HepG2 (cell line): ENCODE measurements around the gene EPHX1. TPM values are rescaled to one million over a fixed set of nuclear protein-coding genes. Genes with fewer than 3 reads are reported as not detected.

Experiments
- ATAC-seq: fragments of 200-7000 bp; cut with Tn5 transposase; 3 replicates; pipeline ENCODE4 v1.9.1; 2020; ENCODE audit warnings: mild to moderate bottlenecking, moderate library complexity
- BruUV-seq: library from RNA; stranded (reverse); fragments of 400-500 nt; replicated peaks from 2 replicates; lab custom pipeline; 2021; lab: Mats Ljungman, UMichigan
- CTCF ChIA-PET: fragments of 300-600 bp; formaldehyde crosslinking; extraction: SDS; loops from one replicate; lab custom pipeline; 2021; ENCODE audit warnings: low total read pairs, inconsistent platforms, low intra/inter-chr PET ratio; lab: Yijun Ruan, JAX
- POLR2A ChIA-PET: fragments of 350-600 bp; sonication (Branson Sonifier 250); formaldehyde crosslinking; loops from one replicate; lab custom pipeline; 2020; ENCODE audit warnings: antibody characterized with exemption, inconsistent platforms; lab: Yijun Ruan, JAX
- DNase-seq: peaks from one replicate; pipeline ENCODE4 v3.0.0-alpha.2; 2015; ENCODE audit warnings: low spot score
- FAIRE-seq: peaks from 3 replicates; lab custom pipeline; 2011; peaks lifted over from hg19 to GRCh38; lab: Jason Lieb, UNC
- H2AFZ ChIP-seq: one replicate; pipeline ENCODE4 v1.6.1; 2011; ENCODE audit warnings: low read length, inconsistent platforms
- H3K27ac ChIP-seq: fragments of 300-600 bp; 3 replicates; pipeline ENCODE4 v1.8.0; 2011; ENCODE audit warnings: mixed run types, mild to moderate bottlenecking, mixed read lengths, low read length, inconsistent platforms; ENCODE audit not compliant: insufficient read depth; ENCODE audit errors: extremely low read length
- H3K27me3 ChIP-seq, 2 experiments: fragments of 200-600 bp in 1 of 2; 2 replicates in 1 of 2; 3 replicates in 1 of 2; pipeline versions ENCODE4 v1.6.0 to v1.8.0; 2011; ENCODE audit warnings: low read length in 2 of 2, mild to moderate bottlenecking in 2 of 2, moderate library complexity in 2 of 2, inconsistent platforms in 1 of 2; ENCODE audit not compliant: insufficient read depth in 2 of 2, control insufficient read depth in 1 of 2
- H3K36me3 ChIP-seq, 2 experiments: fragments of 200-600 bp in 1 of 2; replicated peaks in 1 of 2; 2 replicates in 1 of 2; 3 replicates in 1 of 2; pipeline versions ENCODE4 v1.5.1 to v1.8.0; 2011; ENCODE audit warnings: low read length in 2 of 2, inconsistent platforms in 1 of 2; ENCODE audit not compliant: insufficient read depth in 2 of 2, control insufficient read depth in 1 of 2
- H3K4me1 ChIP-seq: 2 replicates; pipeline ENCODE4 v1.5.1; 2012; ENCODE audit warnings: low read length, inconsistent platforms; ENCODE audit not compliant: insufficient read depth
- H3K4me2 ChIP-seq: 2 replicates; pipeline ENCODE4 v1.6.0; 2011; ENCODE audit warnings: low read depth, low read length, inconsistent platforms
- H3K4me3 ChIP-seq, 3 experiments: fragments of 200-600 bp in 1 of 3; sonication (generic), shearing (Covaris generic) in 1 of 3; replicated peaks in 1 of 3; 2 replicates each; pipeline ENCODE4 v1.5.1; 2011 to 2016; ENCODE audit warnings: low read length in 3 of 3, inconsistent platforms in 2 of 3, low read depth in 2 of 3, mild to moderate bottlenecking in 2 of 3, control low read depth in 1 of 3, mixed read lengths in 1 of 3; ENCODE audit not compliant: insufficient read depth in 1 of 3
- H3K79me2 ChIP-seq: one replicate; pipeline ENCODE4 v1.6.1; 2011; ENCODE audit warnings: low read length, inconsistent platforms; ENCODE audit not compliant: insufficient read depth
- H3K9ac ChIP-seq: 2 replicates; pipeline ENCODE4 v1.6.0; 2011; ENCODE audit warnings: mild to moderate bottlenecking, low read depth, low read length, inconsistent platforms; ENCODE audit not compliant: insufficient read depth
- H3K9me3 ChIP-seq: 2 replicates; pipeline ENCODE4 v1.5.1; 2012; ENCODE audit warnings: mild to moderate bottlenecking, low read length
- H4K20me1 ChIP-seq: 2 replicates; pipeline ENCODE4 v1.6.0; 2011; ENCODE audit warnings: inconsistent platforms, mild to moderate bottlenecking, low read length, moderate library complexity; ENCODE audit not compliant: insufficient read depth
- BHLHE40 ChIP-seq: IDR thresholded peaks from 2 replicates; pipeline ENCODE4 v1.6.1; 2011; ENCODE audit warnings: low read length, improper control_type of control experiment
- HNF1A ChIP-seq, 2 experiments: sonication (generic) in 1 of 2; formaldehyde crosslinking in 1 of 2; IDR thresholded peaks; 2 replicates each; pipeline versions ENCODE4 v1.4.0 to v1.6.1; 2016 to 2020; ENCODE audit warnings: borderline replicate concordance in 1 of 2, low read depth in 1 of 2, mild to moderate bottlenecking in 1 of 2, missing genetic modification reagents in 1 of 2
- MEF2D ChIP-seq: sonication (generic); formaldehyde crosslinking; IDR thresholded peaks from 2 replicates; pipeline ENCODE4 v1.5.1; 2020; ENCODE audit warnings: mild to moderate bottlenecking, missing genetic modification reagents
- MTA3 ChIP-seq: sonication (generic); formaldehyde crosslinking; IDR thresholded peaks from 2 replicates; pipeline ENCODE4 v1.4.0; 2020; ENCODE audit warnings: missing genetic modification reagents
- PAF1 ChIP-seq: IDR thresholded peaks from 2 replicates; pipeline ENCODE4 v1.6.1; 2016; ENCODE audit warnings: missing genetic modification reagents, missing compliant biosample characterization
- SOX6 ChIP-seq, 2 experiments: fragments of 450-650 bp in 1 of 2; sonication (generic) in 1 of 2; formaldehyde crosslinking in 1 of 2; IDR thresholded peaks; 2 replicates each; pipeline versions ENCODE4 v1.4.0 to v1.6.1; 2017 to 2020; ENCODE audit warnings: antibody characterized with exemption in 1 of 2, mild to moderate bottlenecking in 1 of 2, missing genetic modification reagents in 1 of 2
- SP4 ChIP-seq: sonication (generic); formaldehyde crosslinking; IDR thresholded peaks from 2 replicates; pipeline ENCODE4 v1.8.1; 2023; ENCODE audit warnings: mild to moderate bottlenecking, missing genetic modification reagents
- STAG1 ChIP-seq: sonication (generic); formaldehyde crosslinking; IDR thresholded peaks from 2 replicates; pipeline ENCODE4 v1.4.0; 2020; ENCODE audit warnings: missing genetic modification reagents
- ZNF331 ChIP-seq: sonication (generic); formaldehyde crosslinking; IDR thresholded peaks from 2 replicates; pipeline ENCODE4 v1.4.0; 2020; ENCODE audit warnings: missing genetic modification reagents
- WGBS: methylation state at CpG from one replicate; pipeline ENCODE4 v1.1.6; 2017; ENCODE audit warnings: low lambda C conversion rate; 5-methylcytosine and 5-hydroxymethylcytosine counted together
- in situ Hi-C: cut with HindIII; loops from 2 replicates; pipeline ENCODE4 v1.10.0; 2017; ENCODE audit warnings: low pct_unique_long_range_greater_than_20kb; ENCODE audit not compliant: extremely low pct_ligation_motif_present
- intact Hi-C: fragments of 100-400 bp; cut with micrococcal nuclease; formaldehyde crosslinking; loops from one replicate; pipeline ENCODE4 v1.10.0; 2022; ENCODE audit not compliant: unreplicated experiment
- polyA plus RNA-seq, 8 experiments: library from polyadenylated mRNA; depleted of rRNA in 3 of 8; stranded (reverse) in 7 of 8; unstranded in 1 of 8; fragments of >200 nt; fragmentation: Illumina TruSeq in 4 of 8; extraction: Trizol in 4 of 8; gene quantifications; 2 replicates each; pipeline versions ENCODE4 v1.2.1 to v1.2.3, GENCODE V29; 2011 to 2016; ENCODE audit warnings: low read depth in 4 of 8, missing spikeins in 1 of 8, mixed read lengths in 1 of 8; ENCODE audit not compliant: insufficient read depth in 1 of 8
- total RNA-seq, 5 experiments: library from RNA; depleted of rRNA; stranded (reverse); fragments of >200 nt; fragmentation: Illumina TruSeq; extraction: Trizol; gene quantifications; 2 replicates each; pipeline ENCODE4 v1.2.3, GENCODE V29; 2016; ENCODE audit warnings: low read depth in 1 of 5
- TF ChIP-seq, protein P1 (sequence below): sonication (generic); formaldehyde crosslinking; IDR thresholded peaks from 2 replicates; pipeline ENCODE4 v1.4.0; 2020; ENCODE audit warnings: mild to moderate bottlenecking, missing genetic modification reagents
- TF ChIP-seq, protein P2 (sequence below): IDR thresholded peaks from 2 replicates; pipeline ENCODE4 v1.6.1; 2016; ENCODE audit warnings: missing compliant biosample characterization, missing genetic modification reagents, borderline replicate concordance
- TF ChIP-seq, protein P3 (sequence below): IDR thresholded peaks from 2 replicates; pipeline ENCODE4 v1.6.1; 2016; ENCODE audit warnings: low read depth, control low read depth
- TF ChIP-seq, protein P4 (sequence below): sonication (generic); formaldehyde crosslinking; IDR thresholded peaks from 2 replicates; pipeline ENCODE4 v1.5.1; 2020; ENCODE audit warnings: missing genetic modification reagents, mild to moderate bottlenecking, borderline replicate concordance

Gene EPHX1
- total and polyA plus RNA-seq, 2 of the 13 experiments (the other 11 are each of a cell fraction or from before 2014, with no cell fraction given): 27.7 to 36.5 TPM

GRCh38 chr1:225765982-225766674 is 43.8 kb upstream of the EPHX1 start:
- FAIRE-seq: no peak
- ChIA-PET CTCF (no interaction called here), POLR2A (interaction anchor here (1.0 to 4.6 kb wide), 4 partner anchors 11 to 113 kb away, joined by 3 to 60 read pairs (median 38); partner anchors contain the start of genes ENAH and SRP9)
- Histone ChIP-seq H3K4me3 (peak overlapping the region in 2 of 3 experiments; percentile 52 to 69; a peak in 2 of 6 replicates), H3K27me3 (no peaks in the 10 kb centered on the region), H3K9ac (peak overlapping the region; percentile 68), H3K4me2 (peak overlapping the region; percentile 97), H4K20me1 (no peaks in the 10 kb centered on the region), H3K79me2 (no peaks in the 10 kb centered on the region), H3K4me1 (peaks cover 90% of the 10 kb centered on the region), H3K36me3 (no peaks in the 10 kb centered on the region), H3K9me3 (no peaks in the 10 kb centered on the region), H2AFZ (no peak overlapping the region), H3K27ac (peak overlapping the region; percentile 79)
- peak; percentile 58 for DNase-seq
- intact Hi-C loops (loop anchor here (5.0 kb wide), 1 partner anchor 74 kb away; no protein-coding TSS in a partner anchor), in situ Hi-C loops (loop anchor here (5.0 kb wide), 2 partner anchors 74 to 114 kb away; partner anchors contain the start of gene ENAH)
- BruUV-seq: no TSS peak
- ATAC-seq: no peak
- 69% methylated on average over 3 of the region's 6 CpGs for WGBS
- TF ChIP-seq, protein P1, sequence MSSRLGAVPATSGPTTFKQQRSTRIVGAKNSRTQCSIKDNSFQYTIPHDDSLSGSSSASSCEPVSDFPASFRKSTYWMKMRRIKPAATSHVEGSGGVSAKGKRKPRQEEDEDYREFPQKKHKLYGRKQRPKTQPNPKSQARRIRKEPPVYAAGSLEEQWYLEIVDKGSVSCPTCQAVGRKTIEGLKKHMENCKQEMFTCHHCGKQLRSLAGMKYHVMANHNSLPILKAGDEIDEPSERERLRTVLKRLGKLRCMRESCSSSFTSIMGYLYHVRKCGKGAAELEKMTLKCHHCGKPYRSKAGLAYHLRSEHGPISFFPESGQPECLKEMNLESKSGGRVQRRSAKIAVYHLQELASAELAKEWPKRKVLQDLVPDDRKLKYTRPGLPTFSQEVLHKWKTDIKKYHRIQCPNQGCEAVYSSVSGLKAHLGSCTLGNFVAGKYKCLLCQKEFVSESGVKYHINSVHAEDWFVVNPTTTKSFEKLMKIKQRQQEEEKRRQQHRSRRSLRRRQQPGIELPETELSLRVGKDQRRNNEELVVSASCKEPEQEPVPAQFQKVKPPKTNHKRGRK: no peak
- TF ChIP-seq PAF1 (CRISPR knock-in tag): no peak
- TF ChIP-seq HNF1A (IDR thresholded peaks at IDR 0.05; ENCODE audit: low read depth): no peak
- TF ChIP-seq HNF1A (CRISPR knock-in tag; IDR thresholded peaks at IDR 0.05; ENCODE audit: borderline replicate concordance): no peak
- TF ChIP-seq STAG1 (CRISPR knock-in tag): no peak
- no peak for TF ChIP-seq MEF2D (CRISPR knock-in tag)
- TF ChIP-seq, protein P2, sequence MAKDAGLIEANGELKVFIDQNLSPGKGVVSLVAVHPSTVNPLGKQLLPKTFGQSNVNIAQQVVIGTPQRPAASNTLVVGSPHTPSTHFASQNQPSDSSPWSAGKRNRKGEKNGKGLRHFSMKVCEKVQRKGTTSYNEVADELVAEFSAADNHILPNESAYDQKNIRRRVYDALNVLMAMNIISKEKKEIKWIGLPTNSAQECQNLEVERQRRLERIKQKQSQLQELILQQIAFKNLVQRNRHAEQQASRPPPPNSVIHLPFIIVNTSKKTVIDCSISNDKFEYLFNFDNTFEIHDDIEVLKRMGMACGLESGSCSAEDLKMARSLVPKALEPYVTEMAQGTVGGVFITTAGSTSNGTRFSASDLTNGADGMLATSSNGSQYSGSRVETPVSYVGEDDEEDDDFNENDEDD (CRISPR knock-in tag): no peak
- TF ChIP-seq BHLHE40: no peak
- TF ChIP-seq ZNF331 (CRISPR knock-in tag): no peak
- TF ChIP-seq, protein P3, sequence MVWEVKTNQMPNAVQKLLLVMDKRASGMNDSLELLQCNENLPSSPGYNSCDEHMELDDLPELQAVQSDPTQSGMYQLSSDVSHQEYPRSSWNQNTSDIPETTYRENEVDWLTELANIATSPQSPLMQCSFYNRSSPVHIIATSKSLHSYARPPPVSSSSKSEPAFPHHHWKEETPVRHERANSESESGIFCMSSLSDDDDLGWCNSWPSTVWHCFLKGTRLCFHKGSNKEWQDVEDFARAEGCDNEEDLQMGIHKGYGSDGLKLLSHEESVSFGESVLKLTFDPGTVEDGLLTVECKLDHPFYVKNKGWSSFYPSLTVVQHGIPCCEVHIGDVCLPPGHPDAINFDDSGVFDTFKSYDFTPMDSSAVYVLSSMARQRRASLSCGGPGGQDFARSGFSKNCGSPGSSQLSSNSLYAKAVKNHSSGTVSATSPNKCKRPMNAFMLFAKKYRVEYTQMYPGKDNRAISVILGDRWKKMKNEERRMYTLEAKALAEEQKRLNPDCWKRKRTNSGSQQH: no peak
- TF ChIP-seq MTA3: no peak
- TF ChIP-seq, protein P4, sequence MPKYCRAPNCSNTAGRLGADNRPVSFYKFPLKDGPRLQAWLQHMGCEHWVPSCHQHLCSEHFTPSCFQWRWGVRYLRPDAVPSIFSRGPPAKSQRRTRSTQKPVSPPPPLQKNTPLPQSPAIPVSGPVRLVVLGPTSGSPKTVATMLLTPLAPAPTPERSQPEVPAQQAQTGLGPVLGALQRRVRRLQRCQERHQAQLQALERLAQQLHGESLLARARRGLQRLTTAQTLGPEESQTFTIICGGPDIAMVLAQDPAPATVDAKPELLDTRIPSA (CRISPR knock-in tag): no peak
- TF ChIP-seq SP4 (CRISPR knock-in tag): no peak
- TF ChIP-seq SOX6 (IDR thresholded peaks at IDR 0.05): no peak
- TF ChIP-seq SOX6 (CRISPR knock-in tag; IDR thresholded peaks at IDR 0.05): no peak
